Stomach (tissue), 4 donors: Measurements from ENCODE around the gene DNM1.

ENCODE experiments used
- EP300 ChIP-seq: sonication (generic); formaldehyde crosslinking; IDR thresholded peaks from one replicate; pipeline ENCODE4 v1.6.1; 2017; ENCODE audit warnings: antibody characterized with exemption
- POLR2A ChIP-seq, 4 donors: fragments of 450-650 bp; IDR thresholded peaks; one replicate each; pipeline ENCODE4 v1.6.1; 2016; ENCODE audit warnings: antibody characterized with exemption in 4 of 4, control low read depth in 2 of 4, mild to moderate bottlenecking in 1 of 4, moderate library complexity in 1 of 4
- TF ChIP-seq, protein P1 (sequence below), 7 experiments: fragments of 450-650 bp in 4 of 7; fragments of 200-600 bp in 3 of 7; sonication (generic) in 3 of 7; IDR thresholded peaks; one replicate each; pipeline ENCODE4 v1.5.1; 2016 to 2019; ENCODE audit warnings: antibody characterized with exemption in 7 of 7, control low read depth in 2 of 7, mild to moderate bottlenecking in 1 of 7

DNA sequence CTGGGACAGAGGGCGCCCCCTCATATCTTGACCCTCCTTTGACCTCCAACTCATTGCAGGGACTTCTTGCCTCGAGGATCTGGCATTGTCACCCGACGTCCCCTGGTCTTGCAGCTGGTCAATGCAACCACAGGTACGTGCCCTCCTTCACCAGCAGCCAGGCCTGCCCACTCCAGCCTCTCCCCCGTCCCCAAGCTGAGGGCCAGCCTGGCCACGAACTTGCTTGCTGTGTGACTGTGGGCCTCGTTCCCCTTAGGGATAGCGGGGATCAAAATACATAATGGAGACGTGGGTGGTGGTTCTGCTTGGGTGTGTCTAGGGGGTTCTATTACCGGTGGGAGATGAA is 15.0 kb downstream of the DNM1 start:
- TF ChIP-seq, protein P1, sequence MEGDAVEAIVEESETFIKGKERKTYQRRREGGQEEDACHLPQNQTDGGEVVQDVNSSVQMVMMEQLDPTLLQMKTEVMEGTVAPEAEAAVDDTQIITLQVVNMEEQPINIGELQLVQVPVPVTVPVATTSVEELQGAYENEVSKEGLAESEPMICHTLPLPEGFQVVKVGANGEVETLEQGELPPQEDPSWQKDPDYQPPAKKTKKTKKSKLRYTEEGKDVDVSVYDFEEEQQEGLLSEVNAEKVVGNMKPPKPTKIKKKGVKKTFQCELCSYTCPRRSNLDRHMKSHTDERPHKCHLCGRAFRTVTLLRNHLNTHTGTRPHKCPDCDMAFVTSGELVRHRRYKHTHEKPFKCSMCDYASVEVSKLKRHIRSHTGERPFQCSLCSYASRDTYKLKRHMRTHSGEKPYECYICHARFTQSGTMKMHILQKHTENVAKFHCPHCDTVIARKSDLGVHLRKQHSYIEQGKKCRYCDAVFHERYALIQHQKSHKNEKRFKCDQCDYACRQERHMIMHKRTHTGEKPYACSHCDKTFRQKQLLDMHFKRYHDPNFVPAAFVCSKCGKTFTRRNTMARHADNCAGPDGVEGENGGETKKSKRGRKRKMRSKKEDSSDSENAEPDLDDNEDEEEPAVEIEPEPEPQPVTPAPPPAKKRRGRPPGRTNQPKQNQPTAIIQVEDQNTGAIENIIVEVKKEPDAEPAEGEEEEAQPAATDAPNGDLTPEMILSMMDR (IDR thresholded peaks at IDR 0.05) = no peak
- TF ChIP-seq POLR2A (IDR thresholded peaks at IDR 0.05) (no peak), EP300 (no peak)
